ENCODE data around the gene TMEM164. TPM values are rescaled to one million over a fixed set of nuclear protein-coding genes. Genes with fewer than 3 reads are reported as not detected.
"Not testable (repeated sequence)": the region's sequence is repeated elsewhere in the genome, so short reads cannot be mapped to it uniquely, and the experiment has no call there.

The TMEM164 gene
- total RNA-seq, 1 donor from 2014 or later: 19.1 TPM

- intact Hi-C loops (cut with micrococcal nuclease): no loop called here
Observed at GRCh38 chrX:110125446-110126162, 122.7 kb downstream of the TMEM164 start.

DNA sequence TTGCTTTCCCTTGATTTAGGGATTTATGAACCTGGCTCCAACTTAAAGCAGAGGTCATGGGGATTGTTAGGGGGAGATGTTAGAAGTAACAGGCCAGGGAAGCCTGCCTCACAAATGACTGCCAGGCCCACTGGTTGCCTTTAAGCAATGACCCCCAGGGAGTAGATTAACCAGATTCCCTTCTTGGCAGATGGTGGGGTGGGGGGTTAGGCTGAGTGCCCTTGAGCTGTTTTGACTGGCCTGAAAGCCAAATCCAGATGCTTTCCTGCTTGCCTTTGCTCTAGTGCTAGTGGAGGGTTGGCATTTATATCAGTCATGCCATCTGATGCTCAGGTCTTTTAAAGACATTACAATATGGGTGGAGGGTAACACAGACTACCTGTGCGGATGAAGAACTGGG, 128.1 kb downstream of the TMEM164 start:
- intact Hi-C loops (cut with micrococcal nuclease): no loop called here

DNA sequence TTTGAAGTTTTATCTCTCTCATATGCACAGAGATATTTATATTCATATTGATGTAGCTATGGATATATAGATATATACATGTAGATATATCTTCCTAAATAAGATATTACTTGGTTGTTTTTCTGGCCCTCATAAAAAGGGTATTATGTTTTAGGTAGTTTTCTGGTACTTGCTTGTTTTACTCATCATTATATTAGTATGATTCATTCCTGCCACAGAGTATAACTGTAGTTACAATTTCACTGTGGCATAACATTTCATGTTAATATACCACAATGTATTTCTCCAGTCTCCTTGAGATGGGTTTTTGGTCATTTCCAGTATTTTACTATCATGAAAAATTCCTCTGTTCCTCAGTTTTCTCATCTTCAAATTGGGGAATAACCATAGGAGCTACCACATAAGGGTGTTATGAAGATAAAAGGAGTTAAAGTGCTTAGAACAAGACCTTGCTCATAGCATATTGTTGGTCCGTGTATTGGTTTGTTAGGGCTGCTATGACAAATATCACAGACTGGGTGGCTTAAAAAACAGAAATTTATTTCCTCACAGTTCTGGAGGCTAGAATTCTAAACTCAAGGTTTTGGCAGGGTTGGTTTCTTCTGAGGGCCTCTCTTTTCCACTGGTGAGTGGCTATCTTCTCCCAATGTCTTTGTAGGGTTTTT, 129.7 kb downstream of the TMEM164 start:
- intact Hi-C loops (cut with micrococcal nuclease): no loop called here

GRCh38 chrX:110133735-110134370, 130.9 kb downstream of the TMEM164 start:
- intact Hi-C loops (cut with micrococcal nuclease): no loop called here

- intact Hi-C loops (cut with micrococcal nuclease): no loop called here
Observed at GRCh38 chrX:110135618-110136017, 132.7 kb downstream of the TMEM164 start.

GRCh38 chrX:110136136-110136535, 133.2 kb downstream of the TMEM164 start:
- intact Hi-C loops (cut with micrococcal nuclease): no loop called here

DNA sequence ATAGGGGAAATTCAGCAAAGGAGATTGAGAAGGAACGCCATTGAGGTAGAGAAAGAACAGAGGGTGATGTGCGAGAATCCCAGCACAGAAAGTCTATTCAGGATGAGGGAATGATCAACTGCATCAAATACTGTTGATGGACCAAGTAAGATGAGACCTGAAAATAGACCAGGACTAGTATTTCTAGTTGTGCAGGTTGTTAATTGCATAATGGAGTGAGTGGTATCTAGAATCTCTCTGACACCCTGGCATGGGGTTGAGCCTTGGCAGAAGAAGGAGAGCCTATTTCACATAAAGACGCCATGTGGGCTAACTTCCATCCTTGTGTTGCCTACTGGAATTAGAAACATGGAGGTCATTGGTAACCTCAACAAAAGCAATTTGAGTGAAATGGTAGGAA, 135.6 kb downstream of the TMEM164 start:
- intact Hi-C loops (cut with micrococcal nuclease): no loop called here

GRCh38 chrX:110139172-110139571, 136.3 kb downstream of the TMEM164 start:
- intact Hi-C loops (cut with micrococcal nuclease): no loop called here

- intact Hi-C loops (cut with micrococcal nuclease): loop anchor here (10.0 kb wide), 2 partner anchors 137 to 427 kb away; partner anchors contain the start of gene TMEM164
Observed at GRCh38 chrX:110142096-110142495, 139.2 kb downstream of the TMEM164 start.

- intact Hi-C loops (cut with micrococcal nuclease): loop anchor here (10.0 kb wide), 2 partner anchors 139 to 429 kb away; partner anchors contain the start of gene TMEM164
Observed at GRCh38 chrX:110143454-110144210, 140.7 kb downstream of the TMEM164 start.

GRCh38 chrX:110145311-110145710, 142.4 kb downstream of the TMEM164 start:
- intact Hi-C loops (cut with micrococcal nuclease): loop anchor here (10.0 kb wide), 2 partner anchors 141 to 431 kb away; partner anchors contain the start of gene TMEM164

DNA sequence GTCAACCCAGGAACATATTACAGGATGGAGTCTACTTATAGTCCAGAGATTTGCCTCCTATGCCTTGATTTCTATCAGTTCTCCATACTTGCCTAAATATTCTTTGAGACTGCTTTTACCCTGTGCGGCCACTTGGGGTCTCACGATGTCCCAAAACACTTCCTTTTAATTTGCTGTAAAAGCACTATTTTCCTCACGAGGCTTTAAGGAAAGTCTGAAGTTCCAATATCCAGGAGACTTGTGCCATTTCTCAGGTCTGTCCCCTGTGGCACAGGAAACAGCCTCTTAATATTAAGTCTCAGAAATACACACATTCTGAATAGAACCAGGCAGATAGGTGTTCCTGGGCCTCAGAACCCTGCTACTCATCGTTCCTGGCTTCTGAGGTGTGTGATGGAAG, 142.9 kb downstream of the TMEM164 start:
- intact Hi-C loops (cut with micrococcal nuclease): loop anchor here (1.0 to 10.0 kb wide), 3 partner anchors 141 to 431 kb away; partner anchors contain the start of gene TMEM164

DNA sequence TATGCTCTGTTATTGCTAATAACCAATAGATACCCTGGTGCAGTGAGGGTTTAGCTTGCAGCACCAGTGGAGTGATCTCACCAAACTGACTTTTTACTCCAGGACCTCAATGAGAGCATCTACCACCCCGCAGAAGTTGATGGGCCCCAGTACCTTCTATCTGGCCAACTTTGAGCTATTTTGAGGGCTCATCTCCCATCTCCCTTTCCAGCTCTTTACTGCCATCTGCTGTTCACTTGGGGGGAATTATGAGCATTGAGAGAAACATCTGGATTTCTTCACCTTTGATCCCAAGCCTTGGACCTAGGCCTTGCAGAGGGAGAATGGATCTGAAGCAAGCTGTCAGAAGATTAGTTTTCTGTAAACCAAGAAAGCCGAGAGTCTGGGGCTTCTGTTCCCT, 143.6 kb downstream of the TMEM164 start:
- intact Hi-C loops (cut with micrococcal nuclease): loop anchor here (1.0 to 10.0 kb wide), 3 partner anchors 142 to 432 kb away; partner anchors contain the start of gene TMEM164

DNA sequence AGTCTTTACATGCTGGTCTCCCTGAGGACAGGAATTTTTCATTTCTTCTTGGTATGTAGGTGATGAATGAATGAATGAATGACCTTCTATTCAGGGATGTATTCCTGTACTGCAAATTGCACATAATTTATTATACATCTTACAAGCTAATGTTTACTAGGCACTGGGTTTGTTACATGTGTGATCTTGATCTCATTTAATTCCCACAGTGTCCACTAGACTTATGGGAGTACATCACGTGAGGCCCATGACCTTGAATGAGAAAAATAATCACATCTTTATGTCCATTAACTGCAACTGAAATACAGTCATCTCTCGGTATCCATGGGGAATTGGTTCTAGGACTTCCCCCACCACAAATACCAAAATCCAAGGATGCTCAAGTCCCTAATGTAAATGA, 150.3 kb downstream of the TMEM164 start:
- intact Hi-C loops (cut with micrococcal nuclease): no loop called here

- intact Hi-C loops (cut with micrococcal nuclease): no loop called here
Observed at GRCh38 chrX:110153896-110154295, 151.0 kb downstream of the TMEM164 start.

- intact Hi-C loops (cut with micrococcal nuclease): not testable (repeated sequence)
Observed at GRCh38 chrX:110154328-110154727, 151.4 kb downstream of the TMEM164 start.

- intact Hi-C loops (cut with micrococcal nuclease): no loop called here
Observed at GRCh38 chrX:110155759-110156158, 152.8 kb downstream of the TMEM164 start.

GRCh38 chrX:110156167-110156754, 153.3 kb downstream of the TMEM164 start:
- intact Hi-C loops (cut with micrococcal nuclease): no loop called here

DNA sequence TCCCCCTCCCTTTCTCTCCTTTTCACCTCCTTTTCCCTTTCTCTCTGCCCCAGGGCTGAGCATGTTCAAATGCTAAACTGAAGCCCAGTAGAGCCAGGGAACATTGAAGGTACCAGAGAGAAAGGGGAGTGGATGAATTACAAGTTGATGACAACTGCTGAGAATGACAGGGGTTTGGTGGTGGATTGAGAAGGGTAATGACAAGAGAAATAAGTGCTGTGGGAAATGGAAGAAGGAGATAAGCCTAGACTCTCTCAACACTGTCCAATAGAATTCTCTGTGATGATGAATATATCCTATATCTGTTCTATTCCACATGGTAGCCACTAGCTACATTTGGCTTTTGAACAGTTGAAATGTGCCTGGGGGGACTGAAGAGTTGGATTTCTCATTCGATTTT, 154.5 kb downstream of the TMEM164 start:
- intact Hi-C loops (cut with micrococcal nuclease): no loop called here

GRCh38 chrX:110159235-110159634, 156.3 kb downstream of the TMEM164 start:
- intact Hi-C loops (cut with micrococcal nuclease): no loop called here

DNA sequence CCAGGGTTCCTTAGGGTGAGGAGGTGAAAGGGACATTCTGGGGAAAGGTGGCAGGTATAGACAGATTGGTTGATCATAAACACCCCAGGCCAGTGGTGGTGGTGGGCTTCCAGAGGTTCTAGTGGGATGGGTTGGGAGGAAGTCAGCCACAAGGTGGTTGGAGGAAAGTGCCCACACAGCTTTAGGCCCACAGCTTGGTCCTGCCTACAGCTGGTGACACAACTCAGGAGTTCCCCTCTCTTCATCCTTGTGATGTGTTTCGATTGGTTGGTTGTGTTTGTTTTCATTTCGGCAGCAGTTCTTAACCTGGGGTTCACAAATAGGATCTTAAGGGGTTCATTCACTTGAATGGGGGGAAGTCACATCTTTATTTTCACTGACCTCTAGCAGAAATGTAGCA, 157.0 kb downstream of the TMEM164 start:
- intact Hi-C loops (cut with micrococcal nuclease): loop anchor here (1.0 kb wide), 2 partner anchors 248 to 253 kb away; no protein-coding TSS in a partner anchor
